NT2/D1 (cell line): ENCODE results near the gene LRMDA.

Source experiments
- DNase-seq: peaks from one replicate; pipeline ENCODE4 v3.0.0-alpha.2; 2011; ENCODE audit warnings: low read depth, low spot score
- H3K27me3 ChIP-seq: 2 replicates; pipeline ENCODE4 v1.6.0; 2011; ENCODE audit warnings: mild to moderate bottlenecking; ENCODE audit not compliant: insufficient read length, insufficient read depth
- H3K36me3 ChIP-seq: 2 replicates; pipeline ENCODE4 v1.6.1; 2011; ENCODE audit warnings: mild to moderate bottlenecking, low read length, mixed read lengths; ENCODE audit not compliant: insufficient read depth, insufficient read length
- H3K4me1 ChIP-seq: 2 replicates; pipeline ENCODE4 v1.5.1; 2011; ENCODE audit not compliant: insufficient read depth, insufficient read length
- H3K4me3 ChIP-seq: 2 replicates; pipeline ENCODE4 v1.5.1; 2011; ENCODE audit warnings: low read depth; ENCODE audit not compliant: insufficient read length
- H3K9ac ChIP-seq: 2 replicates; pipeline ENCODE4 v1.6.0; 2011; ENCODE audit warnings: low read depth; ENCODE audit not compliant: insufficient read length
- H3K9me3 ChIP-seq: 2 replicates; pipeline ENCODE4 v1.5.1; 2011; ENCODE audit warnings: mild to moderate bottlenecking, low read length; ENCODE audit not compliant: insufficient read depth
- SUZ12 ChIP-seq: IDR thresholded peaks from 2 replicates; pipeline ENCODE4 v1.6.1; 2011; ENCODE audit not compliant: insufficient read length, insufficient read depth; ENCODE audit errors: extremely low read depth
- YY1 ChIP-seq: IDR thresholded peaks from 2 replicates; pipeline ENCODE4 v1.6.1; 2011; ENCODE audit not compliant: insufficient read length, insufficient read depth
- ZNF274 ChIP-seq: IDR thresholded peaks from 2 replicates; pipeline ENCODE4 v1.6.1; 2011; ENCODE audit warnings: mild to moderate bottlenecking, low read depth, low read length

The LRMDA gene

GRCh38 chr10:75452997-75453396 is 21.6 kb downstream of the LRMDA start:
- Histone ChIP-seq H3K4me1 (peaks cover 6% of the 10 kb centered on the region), H3K27me3 (no peaks in the 10 kb centered on the region), H3K9ac (no peak overlapping the region), H3K4me3 (no peak overlapping the region), H3K36me3 (no peaks in the 10 kb centered on the region), H3K9me3 (no peaks in the 10 kb centered on the region)
- TF ChIP-seq YY1 (no peak), ZNF274 (no peak), SUZ12 (no peak)
- DNase-seq = no peak

- Histone ChIP-seq H3K27me3 (no peaks in the 10 kb centered on the region), H3K9me3 (no peaks in the 10 kb centered on the region), H3K4me1 (peaks cover 2% of the 10 kb centered on the region), H3K9ac (no peak overlapping the region), H3K4me3 (no peak overlapping the region), H3K36me3 (no peaks in the 10 kb centered on the region)
- TF ChIP-seq ZNF274 (no peak), YY1 (no peak), SUZ12 (no peak)
- no peak for DNase-seq
Observed at GRCh38 chr10:75456122-75456521, 24.7 kb downstream of the LRMDA start.

- Histone ChIP-seq H3K36me3 (no peaks in the 10 kb centered on the region), H3K9me3 (no peaks in the 10 kb centered on the region), H3K27me3 (no peaks in the 10 kb centered on the region), H3K9ac (no peak overlapping the region), H3K4me3 (no peak overlapping the region), H3K4me1 (peaks cover 2% of the 10 kb centered on the region)
- no peak for DNase-seq
- TF ChIP-seq SUZ12 (no peak), ZNF274 (no peak)
Observed at GRCh38 chr10:75460059-75460458, 28.6 kb downstream of the LRMDA start.

- TF ChIP-seq ZNF274 (no peak), YY1 (no peak), SUZ12 (no peak)
- Histone ChIP-seq H3K4me1 (peaks cover 2% of the 10 kb centered on the region), H3K9ac (no peak overlapping the region), H3K27me3 (no peaks in the 10 kb centered on the region), H3K9me3 (no peaks in the 10 kb centered on the region), H3K36me3 (no peaks in the 10 kb centered on the region), H3K4me3 (no peak overlapping the region)
- DNase-seq = no peak
Observed at GRCh38 chr10:75461672-75462649, 30.5 kb downstream of the LRMDA start.

- no peak for TF ChIP-seq YY1
- no peak for TF ChIP-seq SUZ12
- no peak for TF ChIP-seq ZNF274
- DNase-seq = no peak
- H3K4me3 ChIP-seq = no peak overlapping the region
Observed at GRCh38 chr10:75462865-75463264, 31.4 kb downstream of the LRMDA start.

GRCh38 chr10:75464478-75465449 is 33.3 kb downstream of the LRMDA start:
- no peaks in the 10 kb centered on the region for H3K36me3 ChIP-seq
- no peak overlapping the region for H3K9ac ChIP-seq
- no peaks in the 10 kb centered on the region for H3K4me1 ChIP-seq
- H3K4me3 ChIP-seq = no peak overlapping the region
- no peaks in the 10 kb centered on the region for H3K9me3 ChIP-seq
- no peaks in the 10 kb centered on the region for H3K27me3 ChIP-seq
- TF ChIP-seq ZNF274 (no peak), YY1 (no peak), SUZ12 (no peak)
- no peak for DNase-seq

More at GRCh38 chr10:75462865-75463264, 31.4 kb downstream of the LRMDA start:
- H3K36me3 ChIP-seq = no peaks in the 10 kb centered on the region
- no peak overlapping the region for H3K9ac ChIP-seq
- no peaks in the 10 kb centered on the region for H3K4me1 ChIP-seq
- H3K9me3 ChIP-seq = no peaks in the 10 kb centered on the region
- H3K27me3 ChIP-seq = no peaks in the 10 kb centered on the region

GRCh38 chr10:75465450-75465827 is 34.0 kb downstream of the LRMDA start:
- TF ChIP-seq ZNF274 (no peak), SUZ12 (no peak), YY1 (no peak)
- no peaks in the 10 kb centered on the region for H3K36me3 ChIP-seq
- no peaks in the 10 kb centered on the region for H3K4me1 ChIP-seq
- no peak overlapping the region for H3K9ac ChIP-seq
- peaks cover under 1% of the 10 kb centered on the region for H3K27me3 ChIP-seq
- H3K9me3 ChIP-seq = no peaks in the 10 kb centered on the region
- H3K4me3 ChIP-seq = no peak overlapping the region
- DNase-seq = no peak
